Rectal smooth muscle tissue (tissue), 1 donor: ENCODE data around the gene RNF212.

Source experiments
- H3K27ac ChIP-seq: one replicate; pipeline ENCODE4 v1.7.0; 2013; ENCODE audit warnings: low read depth, low read length, inconsistent platforms
- H3K27me3 ChIP-seq: one replicate; pipeline ENCODE4 v1.7.0; 2013; ENCODE audit warnings: low read length; ENCODE audit not compliant: control insufficient read depth, insufficient read depth
- H3K36me3 ChIP-seq: one replicate; pipeline ENCODE4 v1.7.0; 2013; ENCODE audit warnings: low read length; ENCODE audit not compliant: control insufficient read depth, insufficient read depth
- H3K4me1 ChIP-seq: one replicate; pipeline ENCODE4 v1.7.0; 2013; ENCODE audit warnings: low read length; ENCODE audit not compliant: control insufficient read depth, insufficient read depth
- H3K4me3 ChIP-seq: one replicate; pipeline ENCODE4 v1.7.0; 2013; ENCODE audit warnings: low read length
- H3K9ac ChIP-seq: one replicate; pipeline ENCODE4 v1.7.0; 2013; ENCODE audit warnings: low read length

The RNF212 gene

DNA sequence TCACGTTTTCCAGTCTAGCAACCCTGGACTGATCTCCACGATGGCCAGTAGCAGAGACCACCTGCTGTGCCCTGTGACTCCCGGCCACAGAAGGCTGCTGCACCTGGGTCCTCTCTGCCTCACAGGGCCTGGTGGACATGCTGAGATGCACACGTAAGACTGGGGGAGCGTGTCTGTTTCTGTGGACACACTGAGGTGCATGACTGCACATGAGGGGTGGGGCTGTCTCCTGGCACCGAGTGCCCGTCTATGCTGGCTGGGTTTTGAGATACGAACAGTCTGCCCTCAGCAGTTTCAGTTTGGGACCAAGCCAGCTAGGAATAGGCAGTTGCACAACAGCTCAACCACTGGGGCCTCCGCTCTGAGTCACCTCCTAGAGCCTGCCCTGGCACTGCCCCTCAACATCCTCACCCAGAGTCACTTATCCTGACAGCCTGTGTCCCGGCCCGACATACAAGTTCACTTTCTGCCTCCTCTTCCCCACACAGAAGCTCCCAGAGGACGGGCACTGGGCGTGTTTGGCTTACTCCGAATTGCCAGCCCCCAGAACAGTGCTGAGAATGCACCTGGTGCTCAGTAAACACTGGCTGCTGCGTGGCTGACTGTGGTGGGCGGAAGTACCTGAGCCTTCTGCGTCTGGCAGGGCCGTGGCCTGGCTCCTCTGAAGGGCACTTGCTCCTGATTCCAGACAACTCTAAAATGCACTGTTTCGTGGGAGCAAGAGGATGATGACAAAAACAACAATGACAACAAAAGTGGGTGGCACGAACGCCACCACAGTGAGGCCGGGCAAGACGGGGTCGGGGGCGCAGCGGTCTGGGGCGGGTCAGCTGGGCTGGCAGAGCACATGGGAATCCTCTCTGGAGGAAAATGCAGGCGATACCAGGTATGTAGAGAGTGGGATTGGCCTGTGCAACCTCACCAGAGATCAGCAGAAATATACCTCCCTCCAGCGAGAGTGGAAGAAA is 30.9 kb downstream of the RNF212 start:
- no peaks in the 10 kb centered on the region for H3K36me3 ChIP-seq
- H3K27ac ChIP-seq = no peak overlapping the region
- no peaks in the 10 kb centered on the region for H3K4me1 ChIP-seq
- no peaks in the 10 kb centered on the region for H3K27me3 ChIP-seq
- H3K9ac ChIP-seq = no peak overlapping the region
- H3K4me3 ChIP-seq = no peak overlapping the region

DNA sequence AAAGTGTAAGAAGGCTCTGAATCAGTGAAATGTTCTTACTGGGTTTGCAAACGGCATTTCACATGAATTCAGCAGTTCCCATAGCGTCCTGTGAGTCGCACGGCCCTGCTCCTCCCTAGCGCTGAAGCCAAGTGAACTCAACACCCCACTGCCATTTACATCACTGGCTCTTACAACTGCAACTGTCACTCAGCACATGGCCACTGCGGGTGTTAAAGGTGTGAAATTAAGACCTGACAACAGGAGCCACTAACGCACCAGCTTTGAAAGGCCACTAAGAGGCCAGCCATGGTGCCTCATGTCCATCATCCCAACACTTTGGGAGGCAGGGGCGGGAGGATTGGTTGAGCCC is 31.7 kb downstream of the RNF212 start:
- H3K36me3 ChIP-seq = no peaks in the 10 kb centered on the region
- no peaks in the 10 kb centered on the region for H3K27me3 ChIP-seq
- H3K9ac ChIP-seq = no peak overlapping the region
- no peak overlapping the region for H3K27ac ChIP-seq
- no peaks in the 10 kb centered on the region for H3K4me1 ChIP-seq
- no peak overlapping the region for H3K4me3 ChIP-seq

DNA sequence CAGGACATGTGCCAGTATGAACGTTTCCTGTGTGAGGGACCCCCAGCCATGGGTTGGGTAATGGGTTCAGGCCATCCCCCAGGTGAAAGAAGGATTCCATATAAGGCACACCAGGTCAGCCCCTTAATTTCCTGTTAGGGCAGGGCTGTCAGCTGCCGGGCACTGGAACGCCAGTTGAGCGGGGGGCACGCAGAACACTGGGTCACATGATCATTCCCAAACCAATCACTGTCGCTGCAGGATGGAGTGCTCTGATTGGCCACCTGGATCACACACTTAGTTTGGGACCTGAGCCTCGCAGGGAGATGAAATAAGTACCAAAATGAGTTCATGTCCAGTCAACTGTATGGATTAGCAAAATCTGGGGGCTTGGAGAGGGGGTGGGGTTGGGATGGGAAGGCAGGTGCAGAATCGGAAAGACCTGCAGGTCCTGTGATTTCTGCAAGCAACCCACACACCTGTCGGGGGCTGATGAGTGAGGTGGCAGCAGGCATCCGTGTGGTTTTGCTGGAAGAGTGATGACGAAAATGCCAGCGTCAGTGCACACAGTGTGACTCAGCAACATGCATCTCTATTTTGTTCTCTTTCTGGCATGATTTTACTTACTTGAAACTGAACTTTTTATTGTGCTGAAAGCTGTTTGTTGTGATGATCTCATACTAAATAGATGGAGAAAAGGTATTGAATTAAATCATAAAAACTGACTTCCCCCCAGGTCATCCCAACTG is 32.2 kb downstream of the RNF212 start:
- H3K36me3 ChIP-seq = no peaks in the 10 kb centered on the region
- H3K4me3 ChIP-seq = no peak overlapping the region
- H3K4me1 ChIP-seq = no peaks in the 10 kb centered on the region
- no peak overlapping the region for H3K9ac ChIP-seq
- no peaks in the 10 kb centered on the region for H3K27me3 ChIP-seq
- H3K27ac ChIP-seq = no peak overlapping the region

DNA sequence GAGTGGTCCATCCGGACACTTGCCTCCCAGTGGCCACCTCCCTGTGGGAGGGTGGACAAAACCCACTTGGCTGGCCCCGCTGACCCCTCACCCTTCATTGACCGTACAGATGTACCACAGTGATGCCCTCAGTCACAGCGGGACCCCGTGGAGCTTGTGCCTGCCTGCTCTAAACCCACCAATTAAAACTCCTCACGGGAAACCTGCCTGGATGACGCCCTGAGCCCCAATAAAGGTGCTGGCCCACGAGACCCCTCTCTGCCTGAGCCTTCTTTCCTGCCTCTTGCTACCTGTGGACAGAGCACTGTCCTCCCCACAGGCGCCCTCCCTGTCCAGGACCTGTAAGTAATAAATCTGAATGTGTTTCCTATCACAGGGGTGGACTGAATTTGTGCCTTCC is 32.9 kb downstream of the RNF212 start:
- no peaks in the 10 kb centered on the region for H3K36me3 ChIP-seq
- no peak overlapping the region for H3K27ac ChIP-seq
- no peaks in the 10 kb centered on the region for H3K27me3 ChIP-seq

DNA sequence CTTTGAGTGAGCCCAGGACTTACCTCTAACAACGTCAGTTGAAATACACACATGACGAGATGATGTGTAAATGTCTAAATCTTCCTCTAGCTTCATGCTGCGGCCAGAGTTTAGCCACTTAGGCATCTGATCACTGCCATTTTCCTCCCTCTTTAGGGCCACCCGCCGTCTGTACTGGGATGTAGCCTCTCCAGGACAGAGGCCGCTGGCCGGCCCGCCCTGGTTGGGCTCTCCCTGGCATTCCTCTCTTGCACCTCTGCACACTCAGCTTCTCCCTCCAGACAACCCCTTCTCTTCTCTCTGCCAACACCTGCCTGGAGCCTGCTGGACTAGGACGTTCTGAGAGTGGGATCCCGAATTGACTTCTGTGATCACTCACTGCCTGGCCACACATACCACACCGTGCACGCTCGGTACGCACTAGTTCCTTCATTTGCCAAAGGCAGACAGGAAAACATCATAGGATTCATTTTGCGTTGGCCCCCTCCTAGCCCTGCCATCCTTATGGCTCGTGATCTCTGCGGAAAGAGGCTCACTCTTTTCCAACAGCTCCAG is 33.6 kb downstream of the RNF212 start:
- Histone ChIP-seq H3K4me3 (no peak overlapping the region), H3K36me3 (no peaks in the 10 kb centered on the region), H3K27ac (no peak overlapping the region), H3K27me3 (no peaks in the 10 kb centered on the region), H3K4me1 (no peaks in the 10 kb centered on the region), H3K9ac (no peak overlapping the region)

More for the DNA sequence above, 32.9 kb downstream of the RNF212 start:
- no peak overlapping the region for H3K9ac ChIP-seq
- H3K4me3 ChIP-seq = no peak overlapping the region
- H3K4me1 ChIP-seq = no peaks in the 10 kb centered on the region

DNA sequence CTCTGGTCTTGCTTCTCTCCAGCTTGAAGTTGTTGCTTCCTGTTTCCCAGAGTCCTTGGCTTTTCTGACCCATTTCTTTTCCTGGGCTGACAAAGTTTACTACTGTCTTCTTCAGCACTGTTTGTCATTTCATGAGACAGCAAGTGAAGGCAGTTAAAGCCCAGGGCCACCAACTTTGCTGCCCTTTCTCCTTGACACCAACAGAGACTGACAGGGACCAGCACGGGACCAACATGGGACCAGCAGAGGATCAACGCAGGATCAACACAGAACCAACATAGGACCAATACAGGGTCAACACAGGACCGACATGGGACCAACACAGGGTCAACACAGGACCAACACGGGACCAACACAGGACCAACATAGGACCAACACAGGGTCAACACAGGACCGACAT is 34.9 kb downstream of the RNF212 start:
- Histone ChIP-seq H3K4me3 (no peak overlapping the region), H3K27me3 (no peaks in the 10 kb centered on the region), H3K36me3 (no peaks in the 10 kb centered on the region), H3K27ac (no peak overlapping the region), H3K9ac (no peak overlapping the region), H3K4me1 (no peaks in the 10 kb centered on the region)

DNA sequence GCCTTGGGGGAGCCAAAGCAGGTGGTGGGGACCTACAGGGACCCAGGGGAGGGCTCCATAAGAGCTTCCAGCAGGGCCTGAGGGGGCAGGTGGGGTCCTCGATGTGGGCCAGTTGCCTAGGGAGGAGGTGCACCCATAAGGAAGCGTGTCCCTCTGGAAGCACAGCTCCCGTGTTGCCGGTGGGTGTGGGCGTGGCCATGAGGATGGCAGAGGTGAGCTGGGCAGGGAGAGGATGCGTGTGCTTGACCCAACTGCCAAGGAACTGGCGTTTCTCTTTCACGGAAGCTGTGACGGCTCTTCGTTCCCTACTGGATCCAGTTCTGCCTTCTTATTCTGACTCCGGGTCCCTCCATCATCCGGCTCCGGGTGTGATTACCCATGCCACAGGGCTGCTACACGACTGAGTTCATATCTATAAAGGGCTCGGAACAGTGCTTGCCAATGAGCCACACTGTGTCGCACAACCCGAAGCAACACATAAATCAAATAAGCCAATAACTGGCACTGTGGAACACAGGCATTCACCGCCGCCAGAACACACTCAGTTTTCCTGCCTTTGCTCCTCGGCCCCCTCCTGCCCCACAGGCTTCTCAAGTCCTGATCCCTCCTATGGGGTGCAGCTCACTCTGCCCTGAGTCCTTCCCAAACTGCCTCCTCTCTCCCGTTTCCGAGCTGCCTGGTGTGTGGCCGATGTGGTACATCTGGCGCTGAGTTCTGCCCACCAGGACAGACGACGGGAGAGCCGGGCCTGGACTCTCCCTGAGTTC is 35.5 kb downstream of the RNF212 start:
- H3K9ac ChIP-seq = no peak overlapping the region
- H3K36me3 ChIP-seq = no peaks in the 10 kb centered on the region
- no peaks in the 10 kb centered on the region for H3K4me1 ChIP-seq
- H3K4me3 ChIP-seq = no peak overlapping the region
- H3K27me3 ChIP-seq = no peaks in the 10 kb centered on the region
- H3K27ac ChIP-seq = no peak overlapping the region

DNA sequence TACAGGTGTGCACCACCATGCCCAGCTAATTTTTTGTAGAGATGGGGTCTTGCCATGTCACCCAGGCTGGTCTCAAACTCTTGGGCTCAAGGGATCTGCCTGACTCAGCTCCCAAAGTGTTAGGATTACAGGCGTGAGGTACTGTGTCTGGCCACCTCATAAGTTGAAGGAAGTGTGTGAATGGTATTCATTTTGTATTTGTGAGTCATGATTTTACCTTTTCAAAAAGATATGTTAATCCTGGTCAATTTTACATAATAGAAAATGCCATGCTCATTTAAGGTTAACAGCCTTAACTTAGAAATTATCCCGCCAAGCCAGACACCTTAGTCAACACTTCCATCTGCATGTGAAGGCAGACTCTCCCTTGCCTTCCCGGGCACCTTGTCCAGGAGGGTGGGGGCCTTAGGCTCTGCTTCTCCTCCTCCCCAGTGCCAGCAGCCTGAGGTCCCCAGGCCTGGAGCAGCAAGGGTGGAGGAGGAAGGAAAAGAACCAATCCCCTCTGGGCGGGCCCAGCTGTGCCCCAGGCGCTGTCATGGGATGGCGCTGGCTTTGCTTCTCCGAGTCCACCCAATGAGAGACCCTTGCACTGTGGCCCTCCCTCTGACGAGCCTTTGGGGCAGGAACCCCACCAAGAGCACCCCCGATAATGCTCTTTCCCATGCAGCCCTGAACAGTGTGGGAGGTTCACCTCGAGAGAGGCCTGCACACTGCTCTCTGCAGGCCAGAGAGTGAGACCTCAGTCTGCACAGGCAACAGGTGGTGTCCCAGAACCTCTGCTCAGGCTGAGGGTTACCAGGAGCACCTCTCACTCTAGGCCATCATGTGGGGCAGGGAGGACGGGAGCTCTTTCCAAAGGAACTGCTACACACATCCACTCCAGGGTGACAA is 37.3 kb downstream of the RNF212 start:
- H3K36me3 ChIP-seq = no peaks in the 10 kb centered on the region
- no peaks in the 10 kb centered on the region for H3K4me1 ChIP-seq
- no peak overlapping the region for H3K4me3 ChIP-seq
- no peak overlapping the region for H3K9ac ChIP-seq
- no peaks in the 10 kb centered on the region for H3K27me3 ChIP-seq
- no peak overlapping the region for H3K27ac ChIP-seq

DNA sequence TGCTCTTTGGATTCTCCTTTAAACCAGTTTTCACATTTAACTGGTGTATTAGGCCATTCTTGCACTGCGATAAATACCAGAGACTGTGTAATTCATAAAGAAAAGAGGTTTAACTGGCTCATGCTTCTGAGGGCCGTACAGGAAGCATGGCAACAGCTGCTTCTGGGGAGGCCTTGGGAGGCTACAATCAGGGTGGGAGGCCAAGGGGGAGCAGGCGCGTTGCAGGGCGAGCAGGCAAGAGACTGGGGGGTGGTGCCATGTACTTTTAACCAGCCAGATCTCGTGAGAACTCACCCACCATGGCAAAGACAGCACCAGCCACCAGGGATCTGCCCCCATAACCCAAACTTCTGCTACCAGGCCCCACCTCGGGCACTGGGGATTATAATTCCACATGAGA is 38.1 kb downstream of the RNF212 start:
- Histone ChIP-seq H3K4me1 (no peaks in the 10 kb centered on the region), H3K9ac (no peak overlapping the region), H3K27me3 (no peaks in the 10 kb centered on the region), H3K4me3 (no peak overlapping the region), H3K27ac (no peak overlapping the region), H3K36me3 (no peaks in the 10 kb centered on the region)

DNA sequence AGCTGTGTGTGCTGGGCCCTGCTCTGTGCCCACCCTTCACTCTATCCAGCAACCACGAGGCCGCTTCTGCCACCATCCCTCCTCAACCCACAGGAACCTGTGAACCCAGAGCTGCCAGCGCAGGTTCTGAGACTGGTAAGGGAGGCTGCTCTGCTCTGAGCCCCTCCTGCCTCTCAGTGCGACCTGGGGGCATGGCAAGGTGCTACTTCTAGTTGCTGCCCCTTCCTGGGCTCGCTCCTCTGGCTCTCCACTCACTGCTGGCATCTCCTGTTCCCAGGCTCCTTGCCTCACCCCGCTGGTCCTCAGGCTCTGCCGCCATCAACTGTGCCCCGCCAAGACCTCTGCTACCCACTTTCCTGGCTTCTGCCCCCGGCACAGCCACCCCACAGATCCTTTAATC is 39.3 kb downstream of the RNF212 start:
- no peaks in the 10 kb centered on the region for H3K4me1 ChIP-seq
- no peak overlapping the region for H3K27ac ChIP-seq
- H3K4me3 ChIP-seq = no peak overlapping the region
- no peaks in the 10 kb centered on the region for H3K27me3 ChIP-seq
- no peaks in the 10 kb centered on the region for H3K36me3 ChIP-seq
- H3K9ac ChIP-seq = no peak overlapping the region

DNA sequence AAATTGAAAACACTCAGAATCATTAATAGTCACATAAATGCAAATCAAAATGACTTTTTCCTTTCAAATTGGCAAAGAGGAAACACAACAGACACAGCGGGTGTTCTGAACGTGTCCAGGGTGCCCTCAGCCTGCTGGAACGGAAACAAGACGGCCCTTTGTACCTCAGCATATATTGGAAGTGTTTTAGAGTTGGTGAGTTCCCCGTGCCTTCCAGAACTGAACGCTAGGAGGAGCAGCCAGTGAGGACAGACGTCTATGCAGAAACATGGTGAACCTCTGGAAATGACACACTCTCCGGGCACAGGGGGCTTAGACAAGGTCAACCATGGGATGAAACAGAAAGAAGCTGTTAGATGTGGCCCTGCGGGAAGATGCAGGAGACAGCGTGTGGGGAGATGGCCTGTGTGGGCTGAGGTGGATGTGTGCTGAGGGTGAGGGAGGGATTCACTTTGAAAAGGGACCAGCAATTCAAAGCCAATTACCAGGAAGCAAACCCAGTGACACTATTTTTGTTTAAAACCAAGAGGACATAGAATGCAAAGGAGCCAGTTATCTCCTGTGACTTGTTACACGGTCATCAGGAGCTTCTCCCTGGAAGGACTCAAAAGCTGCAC is 40.4 kb downstream of the RNF212 start:
- Histone ChIP-seq H3K36me3 (no peaks in the 10 kb centered on the region), H3K4me1 (no peaks in the 10 kb centered on the region), H3K4me3 (no peak overlapping the region), H3K27me3 (no peaks in the 10 kb centered on the region), H3K9ac (no peak overlapping the region), H3K27ac (no peak overlapping the region)
